A549 (cell line): ENCODE results near the gene CD63.

Experiments
- MYC ChIP-seq: IDR thresholded peaks from 2 replicates; pipeline ENCODE4 v1.6.1; 2012; ENCODE audit warnings: mild to moderate bottlenecking, inconsistent platforms, low read length, improper control_type of control experiment, borderline replicate concordance
- TF ChIP-seq, protein P1 (sequence below): IDR thresholded peaks from 2 replicates; pipeline ENCODE4 v1.6.1; 2012
- TF ChIP-seq, protein P2 (sequence below): fragments of >200 bp; sonication (Bioruptor Twin); formaldehyde crosslinking; IDR thresholded peaks from 3 replicates; pipeline ENCODE4 v1.5.1; 2016

DNA sequence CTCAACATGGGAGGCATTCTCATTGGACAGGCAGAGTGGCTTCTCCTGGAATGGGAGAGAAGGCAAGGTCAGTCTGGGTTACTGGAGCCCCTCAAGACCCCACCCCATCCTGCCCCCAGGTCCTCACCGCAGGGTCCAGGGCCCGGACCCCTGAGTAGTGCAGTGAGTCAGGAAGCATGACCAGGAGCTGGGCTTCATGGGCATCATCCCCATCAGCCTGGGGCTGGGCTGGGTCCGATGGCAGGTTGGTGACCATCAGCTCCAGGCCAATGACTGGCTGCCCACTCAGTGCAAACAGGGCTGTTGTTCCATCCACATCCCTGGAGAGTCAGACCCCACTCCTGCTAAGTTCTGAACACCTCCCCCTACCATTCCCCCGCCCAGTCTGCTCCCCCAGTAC is 34.2 kb downstream of the CD63 start:
- TF ChIP-seq, protein P1, sequence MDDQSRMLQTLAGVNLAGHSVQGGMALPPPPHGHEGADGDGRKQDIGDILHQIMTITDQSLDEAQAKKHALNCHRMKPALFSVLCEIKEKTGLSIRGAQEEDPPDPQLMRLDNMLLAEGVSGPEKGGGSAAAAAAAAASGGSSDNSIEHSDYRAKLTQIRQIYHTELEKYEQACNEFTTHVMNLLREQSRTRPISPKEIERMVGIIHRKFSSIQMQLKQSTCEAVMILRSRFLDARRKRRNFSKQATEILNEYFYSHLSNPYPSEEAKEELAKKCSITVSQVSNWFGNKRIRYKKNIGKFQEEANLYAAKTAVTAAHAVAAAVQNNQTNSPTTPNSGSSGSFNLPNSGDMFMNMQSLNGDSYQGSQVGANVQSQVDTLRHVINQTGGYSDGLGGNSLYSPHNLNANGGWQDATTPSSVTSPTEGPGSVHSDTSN: no peak
- no peak for TF ChIP-seq MYC
- TF ChIP-seq, protein P2, sequence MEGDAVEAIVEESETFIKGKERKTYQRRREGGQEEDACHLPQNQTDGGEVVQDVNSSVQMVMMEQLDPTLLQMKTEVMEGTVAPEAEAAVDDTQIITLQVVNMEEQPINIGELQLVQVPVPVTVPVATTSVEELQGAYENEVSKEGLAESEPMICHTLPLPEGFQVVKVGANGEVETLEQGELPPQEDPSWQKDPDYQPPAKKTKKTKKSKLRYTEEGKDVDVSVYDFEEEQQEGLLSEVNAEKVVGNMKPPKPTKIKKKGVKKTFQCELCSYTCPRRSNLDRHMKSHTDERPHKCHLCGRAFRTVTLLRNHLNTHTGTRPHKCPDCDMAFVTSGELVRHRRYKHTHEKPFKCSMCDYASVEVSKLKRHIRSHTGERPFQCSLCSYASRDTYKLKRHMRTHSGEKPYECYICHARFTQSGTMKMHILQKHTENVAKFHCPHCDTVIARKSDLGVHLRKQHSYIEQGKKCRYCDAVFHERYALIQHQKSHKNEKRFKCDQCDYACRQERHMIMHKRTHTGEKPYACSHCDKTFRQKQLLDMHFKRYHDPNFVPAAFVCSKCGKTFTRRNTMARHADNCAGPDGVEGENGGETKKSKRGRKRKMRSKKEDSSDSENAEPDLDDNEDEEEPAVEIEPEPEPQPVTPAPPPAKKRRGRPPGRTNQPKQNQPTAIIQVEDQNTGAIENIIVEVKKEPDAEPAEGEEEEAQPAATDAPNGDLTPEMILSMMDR: no peak
